ENCODE data around the gene TINCR.

DNA sequence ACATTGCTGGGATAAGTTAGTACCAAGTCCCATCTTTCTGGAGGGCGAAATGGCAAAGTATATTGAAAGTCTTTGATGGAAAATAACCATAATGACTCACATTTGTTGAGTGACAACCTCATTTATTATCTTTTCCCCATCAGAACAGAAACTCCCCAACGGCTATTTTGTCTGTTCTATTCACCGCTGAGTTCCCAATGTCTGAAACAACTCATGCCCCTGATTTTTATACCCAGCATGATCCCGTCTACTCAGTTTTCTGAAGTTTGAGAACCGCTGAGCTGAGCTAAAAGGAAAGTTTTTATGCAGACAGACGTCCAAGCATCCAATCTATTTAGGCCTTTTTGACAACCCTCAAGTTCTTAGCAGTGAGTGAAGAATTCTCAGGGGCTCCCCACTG lies 7.8 kb upstream of the TINCR start:
- TF ChIP-seq TAF1 (IDR thresholded peaks at IDR 0.05; ENCODE audit: borderline replicate concordance, insufficient read depth, low read length): no peak
- TF ChIP-seq SIN3A (IDR thresholded peaks at IDR 0.05; ENCODE audit: borderline replicate concordance, insufficient read depth, low read length): no peak
- no peak for TF ChIP-seq POLR2AphosphoS5 (IDR thresholded peaks at IDR 0.05; ENCODE audit: low read depth, low read length)
- no peak for TF ChIP-seq REST (IDR thresholded peaks at IDR 0.05; ENCODE audit: insufficient read depth in 1 of 2, low read depth in 2 of 2, low read length in 2 of 2)
